ENCODE data around the gene ZNF488. TPM values are rescaled to one million over a fixed set of nuclear protein-coding genes. Genes with fewer than 3 reads are reported as not detected.

Gene ZNF488
- total and polyA plus RNA-seq, 10 of the 15 experiments (the other 5 are each of a cell fraction or from before 2014, with no cell fraction given): not detected

- no peak for FAIRE-seq
- H2AFZ ChIP-seq (ENCODE audit: control insufficient read depth, low read depth, low read length): no peak overlapping the region
Observed at GRCh38 chr10:47318706-47319105, 65.4 kb downstream of the ZNF488 start.

GRCh38 chr10:47317251-47317650 lies 66.8 kb downstream of the ZNF488 start:
- no TSS peak for BruUV-seq (replicated peaks)
- ChIA-PET RAD21 (ENCODE audit: unreplicated experiment) (no interaction called here), SMC1A (ENCODE audit: uncharacterized antibody, unreplicated experiment) (interaction anchor here (7.4 kb wide), 1 partner anchor 269 kb away, joined by 66 read pairs; no protein-coding TSS in a partner anchor), CTCF (interaction anchor here (1.0 kb wide), 1 partner anchor 270 kb away, joined by 5 read pairs; no protein-coding TSS in a partner anchor), POLR2A (no interaction called here)
- Histone ChIP-seq H3K27ac (ENCODE audit: control insufficient read depth, insufficient read depth) (no peak overlapping the region), H2AFZ (ENCODE audit: control insufficient read depth, low read depth, low read length) (no peak overlapping the region), H3K9me3 (replicated peaks; ENCODE audit: control insufficient read depth, insufficient read depth, low read length) (no peaks in the 10 kb centered on the region), H3K36me3 (ENCODE audit: control insufficient read depth in 2 of 2, insufficient read depth in 2 of 2, low read length in 1 of 2) (no peaks in the 10 kb centered on the region), H3K4me2 (ENCODE audit: control insufficient read depth, insufficient read depth) (no peak overlapping the region), H3K4me1 (ENCODE audit: control insufficient read depth, insufficient read depth, low read length) (no peaks in the 10 kb centered on the region), H3K79me2 (ENCODE audit: control insufficient read depth, insufficient read depth, low read length) (no peaks in the 10 kb centered on the region), H3K9ac (ENCODE audit: control insufficient read depth, insufficient read depth, low read length) (no peak overlapping the region), H3K27me3 (replicated peaks in 1 of 2; ENCODE audit: control insufficient read depth in 2 of 2, insufficient read depth in 2 of 2, low read length in 1 of 2) (no peaks in the 10 kb centered on the region; a peak in 1 of 4 replicates), H4K20me1 (ENCODE audit: control insufficient read depth, insufficient read depth) (no peaks in the 10 kb centered on the region), H3K4me3 (no peak overlapping the region)
- no peak for ATAC-seq
- intact Hi-C loops (cut with micrococcal nuclease; ENCODE audit: unreplicated experiment) (no loop called here), in situ Hi-C loops (cut with MboI) (no loop called here)
- 0% methylated on average over 4 of the region's 4 CpGs for WGBS (ENCODE audit: insufficient coverage, insufficient replicate concordance, low lambda C conversion rate, missing lambda C conversion rate)
- no peak for DNase-seq (ENCODE audit: low read depth, low spot score)
- FAIRE-seq: no peak
- TF ChIP-seq TCF3 (IDR thresholded peaks at IDR 0.05; ENCODE audit: borderline replicate concordance, insufficient read depth, low read depth, low read length) (no peak), E2F4 (IDR thresholded peaks at IDR 0.05; ENCODE audit: low read depth, low read length) (no peak), PAX8 (IDR thresholded peaks at IDR 0.05) (no peak), ZNF24 (IDR thresholded peaks at IDR 0.05) (no peak), HDAC6 (IDR thresholded peaks at IDR 0.05; ENCODE audit: unreplicated experiment) (no peak), CBX5 (IDR thresholded peaks at IDR 0.05; ENCODE audit: low read depth) (no peak), LARP7 (IDR thresholded peaks at IDR 0.05) (no peak), SMAD5 (IDR thresholded peaks at IDR 0.05; ENCODE audit: low read depth) (no peak), HSF1 (IDR thresholded peaks at IDR 0.05; ENCODE audit: low read depth, low read length) (no peak), RAD21 (IDR thresholded peaks at IDR 0.05; ENCODE audit: insufficient read depth, low read depth, low read length) (no peak), JUNB (IDR thresholded peaks at IDR 0.05) (no peak), PML (IDR thresholded peaks at IDR 0.05; ENCODE audit: low read length) (no peak), NRF1 (conservative IDR thresholded peaks at IDR 0.05; ENCODE audit: low read depth, low read length) (no peak), ZNF207 (IDR thresholded peaks at IDR 0.05; ENCODE audit: borderline replicate concordance) (no peak), HDGF (IDR thresholded peaks at IDR 0.05) (no peak), POLR2A (IDR thresholded peaks at IDR 0.05; ENCODE audit: low read depth, low read length) (no peak), SIN3A (IDR thresholded peaks at IDR 0.05; ENCODE audit: low read depth, low read length) (no peak)

More at GRCh38 chr10:47318706-47319105, 65.4 kb downstream of the ZNF488 start:
- Histone ChIP-seq H3K36me3 (ENCODE audit: control insufficient read depth in 2 of 2, insufficient read depth in 2 of 2, low read length in 1 of 2) (no peaks in the 10 kb centered on the region), H3K9ac (ENCODE audit: control insufficient read depth, insufficient read depth, low read length) (no peak overlapping the region), H3K79me2 (ENCODE audit: control insufficient read depth, insufficient read depth, low read length) (no peaks in the 10 kb centered on the region), H4K20me1 (ENCODE audit: control insufficient read depth, insufficient read depth) (no peaks in the 10 kb centered on the region), H3K27me3 (replicated peaks in 1 of 2; ENCODE audit: control insufficient read depth in 2 of 2, insufficient read depth in 2 of 2, low read length in 1 of 2) (no peaks in the 10 kb centered on the region; a peak in 1 of 4 replicates), H3K27ac (ENCODE audit: control insufficient read depth, insufficient read depth) (no peak overlapping the region), H3K4me3 (no peak overlapping the region), H3K9me3 (replicated peaks; ENCODE audit: control insufficient read depth, insufficient read depth, low read length) (no peaks in the 10 kb centered on the region), H3K4me2 (ENCODE audit: control insufficient read depth, insufficient read depth) (no peak overlapping the region), H3K4me1 (ENCODE audit: control insufficient read depth, insufficient read depth, low read length) (no peaks in the 10 kb centered on the region)
- RAD21 ChIA-PET (ENCODE audit: unreplicated experiment): interaction anchor here (0.6 kb wide), 1 partner anchor 223 kb away, joined by 3 read pairs; no protein-coding TSS in a partner anchor
- SMC1A ChIA-PET (ENCODE audit: uncharacterized antibody, unreplicated experiment): no interaction called here
- in situ Hi-C loops (cut with MboI) (no loop called here), intact Hi-C loops (cut with micrococcal nuclease; ENCODE audit: unreplicated experiment) (no loop called here)
- no peak for DNase-seq (ENCODE audit: low read depth, low spot score)
- CTCF ChIA-PET: no interaction called here
- 42% methylated on average over 9 of the region's 9 CpGs for WGBS (ENCODE audit: insufficient coverage, insufficient replicate concordance, low lambda C conversion rate, missing lambda C conversion rate)
- ATAC-seq: no peak
- POLR2A ChIA-PET: interaction anchor here (0.6 kb wide), 1 partner anchor 1146 kb away, joined by 3 read pairs; no protein-coding TSS in a partner anchor
- no TSS peak for BruUV-seq (replicated peaks)
- TF ChIP-seq RAD51 (IDR thresholded peaks at IDR 0.05) (no peak), JUNB (IDR thresholded peaks at IDR 0.05) (no peak), CEBPB (IDR thresholded peaks at IDR 0.05; ENCODE audit: borderline replicate concordance in 1 of 2, low read depth in 2 of 2, low read length in 2 of 2) (no peak), KDM1A (IDR thresholded peaks at IDR 0.05; ENCODE audit: borderline replicate concordance) (no peak), IKZF1 (conservative IDR thresholded peaks at IDR 0.05) (no peak), NFYB (IDR thresholded peaks at IDR 0.05; ENCODE audit: insufficient read depth, low read depth, low read length) (peak; percentile 77), WRNIP1 (IDR thresholded peaks at IDR 0.05; ENCODE audit: borderline replicate concordance, low read depth, low read length) (no peak)
